ENCODE measurements around the gene CENPF.

GRCh38 chr1:214557952-214558735, 44.9 kb upstream of the CENPF start:
- TF ChIP-seq, protein P1, sequence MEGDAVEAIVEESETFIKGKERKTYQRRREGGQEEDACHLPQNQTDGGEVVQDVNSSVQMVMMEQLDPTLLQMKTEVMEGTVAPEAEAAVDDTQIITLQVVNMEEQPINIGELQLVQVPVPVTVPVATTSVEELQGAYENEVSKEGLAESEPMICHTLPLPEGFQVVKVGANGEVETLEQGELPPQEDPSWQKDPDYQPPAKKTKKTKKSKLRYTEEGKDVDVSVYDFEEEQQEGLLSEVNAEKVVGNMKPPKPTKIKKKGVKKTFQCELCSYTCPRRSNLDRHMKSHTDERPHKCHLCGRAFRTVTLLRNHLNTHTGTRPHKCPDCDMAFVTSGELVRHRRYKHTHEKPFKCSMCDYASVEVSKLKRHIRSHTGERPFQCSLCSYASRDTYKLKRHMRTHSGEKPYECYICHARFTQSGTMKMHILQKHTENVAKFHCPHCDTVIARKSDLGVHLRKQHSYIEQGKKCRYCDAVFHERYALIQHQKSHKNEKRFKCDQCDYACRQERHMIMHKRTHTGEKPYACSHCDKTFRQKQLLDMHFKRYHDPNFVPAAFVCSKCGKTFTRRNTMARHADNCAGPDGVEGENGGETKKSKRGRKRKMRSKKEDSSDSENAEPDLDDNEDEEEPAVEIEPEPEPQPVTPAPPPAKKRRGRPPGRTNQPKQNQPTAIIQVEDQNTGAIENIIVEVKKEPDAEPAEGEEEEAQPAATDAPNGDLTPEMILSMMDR (conservative IDR thresholded peaks at IDR 0.05; ENCODE audit: low read length), result no peak
- no peak for TF ChIP-seq EZH2phosphoT487 (IDR thresholded peaks at IDR 0.05; ENCODE audit: borderline replicate concordance, low read depth, low read length)

Data from OCI-LY7 (cell line).